Tibial nerve (tissue), 4 donors: ENCODE results near the gene RIC1. TPM values are rescaled to one million over a fixed set of nuclear protein-coding genes. Genes with fewer than 3 reads are reported as not detected.

Experiments
- DNase-seq, 2 donors: peaks; one replicate each; pipeline ENCODE4 v3.0.0-alpha.2; 2019; ENCODE audit warnings: low spot score in 2 of 2
- H3K27ac ChIP-seq, 4 donors: fragments of 200-600 bp; sonication (generic) in 3 of 4; one replicate each; pipeline ENCODE4 v1.5.1; 2017 to 2019; ENCODE audit warnings: mild to moderate bottlenecking in 1 of 4
- H3K27me3 ChIP-seq, 2 donors: fragments of 200-600 bp; sonication (generic) in 1 of 2; one replicate each; pipeline versions ENCODE4 v1.5.1 to v1.6.0; 2017 to 2019
- H3K36me3 ChIP-seq, 3 donors: fragments of 200-600 bp; sonication (generic); one replicate each; pipeline ENCODE4 v1.5.1; 2018 to 2019
- H3K4me1 ChIP-seq, 4 donors: fragments of 200-600 bp; sonication (generic) in 3 of 4; one replicate each; pipeline ENCODE4 v1.5.1; 2017 to 2019
- H3K4me3 ChIP-seq, 4 donors: fragments of 200-600 bp; sonication (generic) in 3 of 4; one replicate each; pipeline ENCODE4 v1.5.1; 2017 to 2019; ENCODE audit warnings: mild to moderate bottlenecking in 1 of 4, moderate library complexity in 1 of 4
- H3K9me3 ChIP-seq, 4 donors: fragments of 200-600 bp; sonication (generic) in 3 of 4; one replicate each; pipeline ENCODE4 v1.5.1; 2017 to 2019
- EP300 ChIP-seq, 2 donors: sonication (generic); formaldehyde crosslinking; IDR thresholded peaks; one replicate each; pipeline ENCODE4 v1.6.1; 2017; ENCODE audit warnings: antibody characterized with exemption in 2 of 2, mild to moderate bottlenecking in 1 of 2
- POLR2A ChIP-seq, 2 donors: fragments of 450-650 bp; IDR thresholded peaks; one replicate each; pipeline ENCODE4 v1.6.1; 2017; ENCODE audit warnings: antibody characterized with exemption in 2 of 2, mild to moderate bottlenecking in 2 of 2, moderate library complexity in 2 of 2
- WGBS, 2 donors: methylation state at CpG; one replicate each; pipeline ENCODE4 v1.1.5; 2018; 5-methylcytosine and 5-hydroxymethylcytosine counted together
- total RNA-seq, 4 donors: library from RNA; depleted of rRNA; stranded (reverse); fragments of >200 nt; gene quantifications; one replicate each; pipeline ENCODE4 v1.1.0, GENCODE V29; 2016
- TF ChIP-seq, protein P1 (sequence below), 5 experiments: fragments of 200-600 bp in 3 of 5; fragments of 450-650 bp in 2 of 5; sonication (generic) in 3 of 5; IDR thresholded peaks; one replicate each; pipeline ENCODE4 v1.5.1; 2016 to 2019; ENCODE audit warnings: antibody characterized with exemption in 5 of 5, mild to moderate bottlenecking in 3 of 5, moderate library complexity in 2 of 5

Gene RIC1
- total RNA-seq, 4 donors from 2014 or later = 41.0 to 45.9 (median 43.4) TPM

DNA sequence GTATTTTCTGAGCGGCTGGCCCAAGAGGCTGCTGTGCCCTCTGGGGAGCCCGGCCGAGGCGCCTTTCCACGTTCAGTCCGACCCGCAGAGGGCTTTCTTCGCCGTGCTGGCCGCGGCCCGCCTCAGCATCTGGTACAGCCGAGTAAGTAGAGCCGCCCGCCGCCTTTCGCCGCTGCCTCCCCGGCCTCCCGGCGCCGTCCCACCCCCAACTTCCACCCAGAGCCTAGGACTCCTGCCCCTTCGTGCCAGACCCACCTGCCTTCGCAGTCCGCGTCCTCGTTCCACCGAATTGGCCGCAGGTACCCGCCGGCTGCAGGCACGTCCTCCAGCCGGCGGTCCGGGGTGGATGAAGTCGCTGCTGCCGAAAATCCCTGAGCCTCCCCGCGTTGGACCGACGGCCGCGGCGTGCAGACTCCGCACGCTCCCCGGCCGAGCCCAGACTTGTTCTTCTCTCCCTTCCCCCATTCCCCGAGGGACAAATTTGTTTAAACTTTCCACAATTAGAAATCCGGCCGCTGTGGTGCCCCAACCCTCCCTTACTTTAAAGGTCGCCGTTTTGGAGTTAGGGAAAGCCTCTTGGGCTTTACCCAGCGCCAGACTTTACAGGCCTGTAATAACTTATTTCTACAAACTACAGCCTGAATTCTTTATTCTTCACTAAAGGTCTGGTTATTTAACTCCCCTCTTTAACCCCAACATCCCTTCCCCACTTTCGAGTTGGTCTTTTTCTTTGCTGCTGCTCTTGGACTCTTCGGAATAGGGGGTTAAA, 589 bp downstream of the RIC1 start:
- peaks cover 0 to 66% (median 44%) of the 10 kb centered on the region in 4 donors for H3K4me1 ChIP-seq
- 0 to 1% methylated on average over 34 to 56 of the region's 56 CpGs for WGBS, 2 donors

DNA sequence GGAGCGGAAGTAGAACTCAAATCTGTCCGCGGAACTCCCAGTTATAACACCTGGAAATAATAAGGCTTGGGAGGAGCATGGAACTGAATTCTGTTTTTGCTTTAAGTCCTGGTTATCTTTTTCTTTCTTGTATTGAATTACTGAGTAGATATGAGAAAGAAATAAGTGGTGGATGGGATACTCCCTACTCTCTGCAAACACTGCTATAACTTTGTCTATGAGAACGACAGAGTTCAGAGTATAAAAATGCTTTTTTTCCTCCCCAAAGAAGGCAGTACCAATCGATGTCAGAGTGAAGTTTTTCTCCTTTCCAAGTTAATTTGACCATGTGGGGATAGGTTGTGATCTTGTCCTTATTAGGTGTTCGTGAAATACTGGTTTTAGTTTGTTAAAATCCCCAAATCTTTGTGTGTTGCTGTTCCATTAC, 1.2 kb downstream of the RIC1 start:
- peaks cover 0 to 3% (median 1%) of the 10 kb centered on the region in 4 donors for H3K9me3 ChIP-seq
- WGBS, 2 donors = 1% methylated on average over 6 of the region's 6 CpGs

More for the DNA sequence above, 589 bp downstream of the RIC1 start:
- Histone ChIP-seq H3K27me3 (no peaks in the 10 kb centered on the region), H3K9me3 (no peaks in the 10 kb centered on the region), H3K4me3 (peak overlapping the region; percentile 78 to 98 (median 92)), H3K27ac (peak overlapping the region; percentile 91 to 97 (median 96)), H3K36me3 (no peaks in the 10 kb centered on the region)
- TF ChIP-seq, protein P1, sequence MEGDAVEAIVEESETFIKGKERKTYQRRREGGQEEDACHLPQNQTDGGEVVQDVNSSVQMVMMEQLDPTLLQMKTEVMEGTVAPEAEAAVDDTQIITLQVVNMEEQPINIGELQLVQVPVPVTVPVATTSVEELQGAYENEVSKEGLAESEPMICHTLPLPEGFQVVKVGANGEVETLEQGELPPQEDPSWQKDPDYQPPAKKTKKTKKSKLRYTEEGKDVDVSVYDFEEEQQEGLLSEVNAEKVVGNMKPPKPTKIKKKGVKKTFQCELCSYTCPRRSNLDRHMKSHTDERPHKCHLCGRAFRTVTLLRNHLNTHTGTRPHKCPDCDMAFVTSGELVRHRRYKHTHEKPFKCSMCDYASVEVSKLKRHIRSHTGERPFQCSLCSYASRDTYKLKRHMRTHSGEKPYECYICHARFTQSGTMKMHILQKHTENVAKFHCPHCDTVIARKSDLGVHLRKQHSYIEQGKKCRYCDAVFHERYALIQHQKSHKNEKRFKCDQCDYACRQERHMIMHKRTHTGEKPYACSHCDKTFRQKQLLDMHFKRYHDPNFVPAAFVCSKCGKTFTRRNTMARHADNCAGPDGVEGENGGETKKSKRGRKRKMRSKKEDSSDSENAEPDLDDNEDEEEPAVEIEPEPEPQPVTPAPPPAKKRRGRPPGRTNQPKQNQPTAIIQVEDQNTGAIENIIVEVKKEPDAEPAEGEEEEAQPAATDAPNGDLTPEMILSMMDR (IDR thresholded peaks at IDR 0.05) = peak in 1 of 5 experiments; percentile 2
- no peak for TF ChIP-seq POLR2A (IDR thresholded peaks at IDR 0.05)
- no peak for TF ChIP-seq EP300 (IDR thresholded peaks at IDR 0.05)
- DNase-seq = peak; percentile 28 to 34

DNA sequence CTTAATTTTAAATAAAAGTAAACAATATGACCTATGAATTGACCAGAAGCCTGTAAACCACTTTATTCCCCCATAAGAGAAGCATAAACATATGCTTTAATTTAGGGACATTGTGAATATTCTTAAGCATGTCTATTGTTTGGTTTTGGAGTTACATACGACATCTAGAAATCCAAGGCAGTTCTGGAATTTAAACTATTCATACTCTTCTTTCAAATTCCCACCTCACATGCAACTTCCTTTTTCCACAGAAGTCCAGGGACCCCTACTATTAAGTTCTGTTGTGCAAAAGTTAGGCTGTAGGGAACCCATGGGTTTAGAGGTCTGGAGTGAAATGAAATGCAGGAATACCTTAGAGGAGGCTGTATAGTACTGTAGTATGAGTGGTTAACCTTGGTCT, 2.1 kb downstream of the RIC1 start:
- WGBS, 2 donors = 26 to 28% methylated on average over 1 of the region's 1 CpG
- TF ChIP-seq, protein P1 (IDR thresholded peaks at IDR 0.05) = no peak
- TF ChIP-seq EP300 (IDR thresholded peaks at IDR 0.05) (no peak), POLR2A (IDR thresholded peaks at IDR 0.05) (no peak)
- Histone ChIP-seq H3K36me3 (peaks cover 0 to 12% (median 0%) of the 10 kb centered on the region in 3 donors), H3K4me1 (peaks cover 0 to 51% (median 37%) of the 10 kb centered on the region in 4 donors), H3K4me3 (peak overlapping the region in 2 of 4 donors; percentile 78 to 94), H3K27ac (no peak overlapping the region), H3K9me3 (peaks cover 0 to 12% (median 4%) of the 10 kb centered on the region in 4 donors), H3K27me3 (no peaks in the 10 kb centered on the region)
- DNase-seq = no peak

More for the DNA sequence above, 1.2 kb downstream of the RIC1 start:
- H3K4me1 ChIP-seq = peaks cover 0 to 60% (median 44%) of the 10 kb centered on the region in 4 donors
- H3K36me3 ChIP-seq = peaks cover 0 to 3% (median 0%) of the 10 kb centered on the region in 3 donors
- no peak for TF ChIP-seq EP300 (IDR thresholded peaks at IDR 0.05)
- no peak for TF ChIP-seq POLR2A (IDR thresholded peaks at IDR 0.05)
- TF ChIP-seq, protein P1 (IDR thresholded peaks at IDR 0.05) = no peak
- H3K27me3 ChIP-seq = no peaks in the 10 kb centered on the region
- H3K4me3 ChIP-seq = peak overlapping the region; percentile 78 to 98 (median 92)
- DNase-seq = no peak
- peak overlapping the region; percentile 91 to 97 (median 96) for H3K27ac ChIP-seq

DNA sequence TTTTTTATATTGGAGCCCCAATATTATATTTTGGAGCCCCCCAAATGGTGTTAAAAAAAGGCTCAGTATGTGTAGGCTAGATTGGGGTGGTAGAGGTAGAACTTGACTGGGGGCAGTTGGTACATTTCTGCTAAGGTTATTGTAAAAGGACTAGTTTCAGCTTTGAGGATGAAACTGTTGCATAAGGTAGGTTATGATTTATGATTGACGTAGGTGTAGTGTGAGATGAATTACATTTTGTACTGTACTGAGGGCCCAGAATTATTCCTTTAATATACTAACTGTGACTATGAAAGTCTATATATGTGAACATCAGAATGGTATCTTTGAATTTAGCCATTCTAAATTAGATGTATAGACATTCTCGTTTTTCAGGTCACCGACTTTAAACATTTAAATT, 3.6 kb downstream of the RIC1 start:
- Histone ChIP-seq H3K27me3 (no peaks in the 10 kb centered on the region), H3K9me3 (peaks cover 0 to 20% (median 7%) of the 10 kb centered on the region in 4 donors), H3K36me3 (peaks cover 0 to 21% (median 0%) of the 10 kb centered on the region in 3 donors), H3K27ac (no peak overlapping the region), H3K4me3 (no peak overlapping the region), H3K4me1 (peaks cover 0 to 35% (median 23%) of the 10 kb centered on the region in 4 donors)
- WGBS, 2 donors = 90 to 91% methylated on average over 3 of the region's 3 CpGs
- DNase-seq = no peak
- TF ChIP-seq POLR2A (IDR thresholded peaks at IDR 0.05) (no peak), EP300 (IDR thresholded peaks at IDR 0.05) (no peak)
- TF ChIP-seq, protein P1 (IDR thresholded peaks at IDR 0.05) = no peak

DNA sequence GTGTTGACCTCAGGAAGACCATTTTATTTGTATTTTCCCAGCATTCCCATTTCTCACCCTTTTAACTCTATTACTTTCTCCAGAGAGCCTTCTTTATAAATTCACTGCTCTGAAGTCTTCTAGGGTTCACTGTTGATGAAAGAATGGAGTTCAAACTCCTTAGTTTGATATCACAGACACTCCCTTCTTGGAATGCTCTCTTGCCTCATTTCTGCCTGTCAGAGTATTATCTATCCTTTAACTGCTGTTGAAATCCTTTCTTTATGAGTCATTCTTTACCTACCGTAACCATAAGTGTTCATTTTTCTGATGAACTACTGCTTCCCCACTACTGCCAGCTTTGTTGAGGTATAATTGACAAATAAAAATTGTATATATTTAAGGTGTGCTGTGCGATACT, 4.3 kb downstream of the RIC1 start:
- H3K27ac ChIP-seq = no peak overlapping the region
- H3K9me3 ChIP-seq = peaks cover 0 to 27% (median 7%) of the 10 kb centered on the region in 4 donors
- TF ChIP-seq POLR2A (IDR thresholded peaks at IDR 0.05) (no peak), EP300 (IDR thresholded peaks at IDR 0.05) (no peak)
- TF ChIP-seq, protein P1 (IDR thresholded peaks at IDR 0.05) = no peak
- peaks cover 0 to 30% (median 18%) of the 10 kb centered on the region in 4 donors for H3K4me1 ChIP-seq
- no peak overlapping the region for H3K4me3 ChIP-seq
- no peaks in the 10 kb centered on the region for H3K27me3 ChIP-seq
- WGBS, 2 donors = 80 to 81% methylated on average over 2 of the region's 2 CpGs
- no peak for DNase-seq
- peaks cover 0 to 21% (median 0%) of the 10 kb centered on the region in 3 donors for H3K36me3 ChIP-seq
